ENCODE results near the gene APP.
"Not testable (repeated sequence)": the region's sequence is repeated elsewhere in the genome, so short reads cannot be mapped to it uniquely, and the experiment has no call there.

Gene APP

GRCh38 chr21:25931765-25932164, 238.8 kb downstream of the APP start:
- no peak for DNase-seq

DNA sequence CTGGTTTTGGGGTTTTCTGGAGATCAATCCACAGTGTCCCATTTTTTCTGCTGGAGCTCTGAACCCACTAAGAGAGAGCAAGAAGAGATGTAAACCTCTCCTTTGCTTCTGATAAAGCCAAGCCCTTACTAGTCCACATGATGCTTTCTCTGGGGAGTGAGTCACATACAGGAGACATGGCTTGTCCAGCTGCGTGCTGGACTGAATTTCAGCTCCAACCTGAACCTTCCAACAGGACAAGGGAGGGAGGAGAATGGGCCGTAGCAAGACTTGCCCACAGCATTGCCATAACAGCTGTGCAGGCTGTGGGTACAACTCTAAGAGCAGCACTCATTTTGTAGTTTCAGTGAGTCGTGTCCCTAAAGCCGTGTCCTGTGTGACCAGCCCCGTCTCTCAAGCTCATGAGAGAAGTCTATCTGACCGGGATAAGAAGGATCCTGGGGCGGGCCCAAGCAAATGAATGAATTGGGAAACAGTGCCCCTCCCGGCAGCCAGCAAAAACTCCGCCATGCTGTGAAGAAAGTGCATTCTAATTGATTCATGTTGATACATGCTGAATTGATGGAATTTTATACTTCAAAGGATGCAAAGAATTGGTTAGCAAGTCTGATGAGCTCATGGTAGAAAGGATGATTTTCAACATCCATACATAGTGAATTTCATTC, 240.6 kb downstream of the APP start:
- no peak for DNase-seq

DNA sequence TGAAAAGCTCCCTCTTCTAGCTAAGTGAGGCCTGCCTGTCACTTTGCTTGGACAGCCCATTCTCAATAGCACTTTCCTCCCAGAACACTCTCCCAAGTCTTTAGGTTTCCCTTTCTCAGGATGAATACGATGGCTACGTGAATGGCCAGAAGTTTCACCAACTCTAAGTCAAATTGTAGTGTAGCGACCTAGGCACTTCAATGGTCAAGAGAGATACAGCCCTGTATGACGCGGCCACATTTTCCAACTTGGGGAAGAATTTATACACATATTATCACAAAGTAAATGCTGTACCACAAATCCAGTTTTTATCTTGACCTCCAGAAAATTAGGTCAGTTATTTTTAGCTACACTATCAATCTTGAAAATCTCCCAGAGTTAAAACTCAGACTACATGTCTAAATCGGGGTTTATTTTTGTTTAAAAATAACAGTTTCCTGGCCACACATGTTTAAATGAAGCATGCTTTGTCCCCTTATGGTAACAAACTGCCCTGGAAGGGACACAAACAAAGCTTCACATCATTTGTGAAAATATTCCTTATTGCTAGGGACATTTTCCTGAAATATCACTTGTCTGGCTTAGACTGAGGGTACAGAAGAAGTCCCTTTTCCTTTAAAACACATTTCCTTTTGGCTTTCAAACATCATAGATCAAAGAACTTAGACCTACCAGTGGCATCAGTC, 243.2 kb downstream of the APP start:
- DNase-seq: no peak

- DNase-seq: no peak
Observed at GRCh38 chr21:25925936-25926335, 244.6 kb downstream of the APP start.

- DNase-seq: no peak
Observed at GRCh38 chr21:25925064-25925800, 245.3 kb downstream of the APP start.

DNA sequence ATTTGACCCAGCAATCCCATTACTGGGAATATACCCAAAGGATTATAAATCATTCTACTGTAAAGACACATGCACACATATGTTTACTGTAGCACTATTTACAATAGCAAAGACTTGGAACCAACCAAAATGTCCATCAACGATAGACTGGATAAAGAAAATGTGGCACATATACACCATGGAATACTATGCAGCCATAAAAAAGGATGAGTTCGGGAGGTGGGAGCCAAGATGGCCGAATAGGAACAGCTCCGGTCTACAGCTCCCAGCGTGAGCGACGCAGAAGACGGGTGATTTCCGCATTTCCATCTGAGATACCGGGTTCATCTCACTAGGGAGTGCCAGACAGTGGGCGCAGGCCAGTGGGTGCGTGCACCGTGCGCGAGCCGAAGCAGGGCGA, 252.4 kb downstream of the APP start:
- DNase-seq: not testable (repeated sequence)

DNA sequence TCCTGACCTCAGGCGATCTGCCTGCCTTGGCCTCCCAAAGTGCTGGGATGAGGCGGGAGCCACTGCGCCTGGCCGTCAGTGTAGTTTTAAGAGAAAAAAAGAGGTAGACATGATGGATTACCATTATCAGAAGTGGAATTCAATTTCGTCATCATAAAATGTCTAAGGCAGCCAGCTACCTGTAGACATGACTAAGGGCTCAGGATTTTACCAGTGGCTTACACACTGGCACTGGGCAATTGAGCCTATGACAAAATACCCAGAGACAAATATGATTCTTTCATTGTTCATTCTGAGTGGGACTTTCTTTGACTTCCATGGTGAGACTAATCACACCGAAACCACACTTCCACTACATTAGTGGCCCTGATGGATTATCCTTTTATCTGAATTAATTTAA, 254.3 kb downstream of the APP start:
- no peak for DNase-seq

- no peak for DNase-seq
Observed at GRCh38 chr21:25913479-25913878, 257.1 kb downstream of the APP start.

DNA sequence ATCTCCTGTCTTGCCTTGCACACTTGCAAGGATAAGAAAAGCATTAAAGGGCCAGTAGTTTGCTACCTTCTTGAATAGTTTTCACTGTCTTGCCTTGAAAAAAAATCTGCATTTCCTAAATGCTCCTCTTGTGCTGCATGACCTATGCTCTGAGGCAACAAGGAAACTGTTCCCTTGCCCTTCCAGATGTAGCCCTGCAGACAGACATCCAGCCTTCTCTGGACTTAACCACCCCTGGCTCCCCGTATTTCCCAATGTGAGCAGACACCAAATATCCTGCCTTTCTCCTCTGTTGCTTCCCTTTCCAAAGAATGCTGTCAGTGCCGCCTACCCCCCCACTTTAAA, 258.2 kb downstream of the APP start:
- no peak for DNase-seq

GRCh38 chr21:25911730-25912401, 258.7 kb downstream of the APP start:
- DNase-seq: no peak

GRCh38 chr21:25910809-25911208, 259.8 kb downstream of the APP start:
- no peak for DNase-seq

GRCh38 chr21:25909341-25909740, 261.2 kb downstream of the APP start:
- no peak for DNase-seq

DNA sequence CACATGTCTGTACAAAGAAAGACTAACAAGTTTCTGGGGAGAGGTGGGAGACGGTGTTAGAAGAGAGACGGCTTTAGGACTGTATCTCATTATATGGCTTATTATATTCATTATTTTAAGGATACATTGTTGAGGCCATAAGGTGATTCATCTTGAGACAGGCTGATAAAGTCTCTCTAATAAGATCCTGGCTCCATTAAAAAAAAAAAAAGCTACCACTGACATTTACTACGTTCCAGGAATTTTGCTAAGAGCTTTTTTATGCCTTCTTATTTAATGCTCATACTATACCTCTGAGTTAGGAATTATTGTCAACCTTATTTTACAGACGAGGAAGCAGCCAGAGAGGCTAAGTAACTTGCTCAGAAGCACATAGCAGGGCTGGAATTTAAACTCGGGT, 262.1 kb downstream of the APP start:
- no peak for DNase-seq

- no peak for DNase-seq
Observed at GRCh38 chr21:25907573-25908275, 262.8 kb downstream of the APP start.

GRCh38 chr21:25906587-25906986, 264.0 kb downstream of the APP start:
- no peak for DNase-seq

DNA sequence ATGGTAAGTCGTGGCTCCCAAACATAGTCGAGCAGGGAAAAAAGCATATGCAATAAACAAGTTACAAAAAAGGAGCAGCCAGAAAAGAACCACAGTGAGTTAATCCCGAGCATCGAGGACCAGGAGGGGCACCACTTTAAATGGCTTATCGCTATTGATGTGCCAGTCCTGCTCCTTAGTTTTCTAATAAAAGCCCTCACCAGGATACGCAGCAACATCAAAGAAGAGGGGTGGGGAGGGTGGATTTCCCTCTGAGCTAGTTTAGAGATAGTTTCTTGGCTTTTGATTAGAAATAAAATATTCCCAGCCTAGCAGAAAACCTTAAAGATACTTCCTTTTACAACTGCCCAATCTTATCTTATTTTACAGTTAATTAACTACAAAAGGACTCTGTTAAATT, 265.4 kb downstream of the APP start:
- no peak for DNase-seq

DNA sequence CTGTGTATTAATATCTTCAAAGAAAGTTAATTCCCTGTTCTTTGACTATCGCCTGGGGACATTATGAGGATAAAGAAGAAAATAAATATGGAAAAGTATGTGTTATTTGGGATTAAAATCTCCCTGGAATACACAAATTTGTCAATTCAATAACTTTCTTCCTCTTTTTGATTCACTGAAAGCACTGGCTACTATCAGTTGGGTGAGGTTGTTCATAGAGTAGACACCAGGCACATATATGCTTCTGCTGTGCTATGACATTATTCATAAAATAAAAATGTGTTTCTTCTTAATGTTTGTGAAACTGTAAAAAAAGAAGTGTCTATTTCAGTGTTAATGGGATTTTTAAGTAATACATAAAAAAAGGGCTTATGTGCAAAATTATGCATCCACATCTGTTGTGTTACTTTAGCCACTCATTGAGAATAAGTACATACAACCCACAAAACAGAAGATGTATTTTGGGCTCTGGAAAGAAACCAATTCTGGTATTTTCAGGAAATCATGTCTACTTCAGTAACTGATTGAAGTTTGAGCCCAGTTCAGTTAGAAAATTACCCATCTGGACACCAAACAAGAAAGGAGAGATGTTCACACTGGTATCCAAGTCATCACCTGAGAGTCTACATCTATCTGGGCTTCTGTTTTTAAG, 266.4 kb downstream of the APP start:
- no peak for DNase-seq

DNA sequence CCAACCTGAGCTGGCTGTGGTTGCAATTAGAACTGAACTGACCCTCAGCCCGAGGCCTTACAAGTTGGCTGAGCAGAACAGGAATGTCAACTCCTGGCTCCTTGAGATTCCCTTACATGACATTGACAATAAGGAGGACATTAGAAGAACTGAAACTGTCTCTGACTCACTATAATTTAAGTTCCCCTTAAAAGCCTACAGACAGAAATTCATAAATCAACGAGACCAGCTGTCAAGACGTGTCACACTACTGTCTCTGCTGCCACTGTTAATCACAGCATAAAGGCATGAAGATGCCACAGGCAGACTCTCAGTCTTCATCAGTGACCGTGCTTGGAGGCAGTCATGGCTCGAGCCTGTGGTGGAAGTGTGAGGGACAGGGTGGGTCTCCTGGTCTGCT, 267.0 kb downstream of the APP start:
- DNase-seq: no peak

- no peak for DNase-seq
Observed at GRCh38 chr21:25901330-25901979, 269.1 kb downstream of the APP start.

DNA sequence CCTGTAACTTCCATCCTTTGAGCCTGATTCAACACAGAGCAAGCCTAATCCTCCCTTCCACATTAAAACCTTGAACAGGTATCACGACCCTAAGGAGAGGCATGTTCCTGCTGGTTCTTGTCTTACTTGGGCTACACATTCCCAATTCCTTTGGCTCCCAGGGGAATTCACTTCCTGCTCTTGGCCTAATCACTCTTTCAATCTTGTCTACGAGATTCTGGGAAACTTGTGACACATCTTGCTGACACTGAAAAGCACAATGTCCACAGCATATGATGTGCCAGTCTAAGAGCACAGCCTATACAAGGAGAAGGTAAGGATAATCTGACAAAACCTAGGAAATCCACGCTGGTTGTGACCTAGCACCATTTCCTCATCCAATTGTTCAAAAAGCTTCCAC, 271.9 kb downstream of the APP start:
- DNase-seq: no peak

- DNase-seq: no peak
Observed at GRCh38 chr21:25897383-25897782, 273.2 kb downstream of the APP start.

- no peak for DNase-seq
Observed at GRCh38 chr21:25896501-25897056, 274.0 kb downstream of the APP start.
